Kasumi-1 (cell line): ENCODE measurements around the gene KRTAP1-5.
"Not testable (repeated sequence)": the region's sequence is repeated elsewhere in the genome, so short reads cannot be mapped to it uniquely, and the experiment has no call there.

ENCODE experiments used
- DNase-seq, 2 experiments: peaks; one replicate each; lab custom pipeline; 2025; lab: John Stamatoyannopoulos, UW

The KRTAP1-5 gene

GRCh38 chr17:41004397-41004796 lies 22.6 kb downstream of the KRTAP1-5 start:
- no peak for DNase-seq

- DNase-seq: no peak
These were observed 23.1 kb downstream of the KRTAP1-5 start for GRCh38 chr17:41003926-41004325.

GRCh38 chr17:41002814-41003213 lies 24.2 kb downstream of the KRTAP1-5 start:
- no peak for DNase-seq

GRCh38 chr17:41001795-41002194 lies 25.2 kb downstream of the KRTAP1-5 start:
- DNase-seq: no peak

- not testable (repeated sequence) for DNase-seq
These were observed 27.4 kb downstream of the KRTAP1-5 start, which contains the start of gene KRTAP3-2 for GRCh38 chr17:40999563-40999962. KRTAP3-2 (minus strand) TSS chr17:40999906; CDS start chr17:40999853, 53 bp downstream.

GRCh38 chr17:40997361-40997760 lies 29.6 kb downstream of the KRTAP1-5 start:
- DNase-seq: no peak

- DNase-seq: no peak
These were observed 30.2 kb downstream of the KRTAP1-5 start for GRCh38 chr17:40996829-40997228.

GRCh38 chr17:40995116-40995515 lies 31.9 kb downstream of the KRTAP1-5 start:
- no peak for DNase-seq

- DNase-seq: no peak
These were observed 33.2 kb downstream of the KRTAP1-5 start, which contains the start of gene KRTAP3-3 for GRCh38 chr17:40993839-40994238. KRTAP3-3 (minus strand) TSS chr17:40994164; CDS start chr17:40994097, 67 bp downstream.

- DNase-seq: no peak
These were observed 33.9 kb downstream of the KRTAP1-5 start for GRCh38 chr17:40993084-40993483.

GRCh38 chr17:40992666-40993065 lies 34.3 kb downstream of the KRTAP1-5 start:
- no peak for DNase-seq

GRCh38 chr17:40986920-40987319 lies 40.1 kb downstream of the KRTAP1-5 start:
- no peak for DNase-seq

- DNase-seq: no peak
These were observed 42.8 kb downstream of the KRTAP1-5 start, which contains the start of gene KRT40 for GRCh38 chr17:40984226-40984625. KRT40 (minus strand) TSS chr17:40984326; CDS start chr17:40984273, 53 bp downstream.

GRCh38 chr17:40981115-40981514 lies 45.9 kb downstream of the KRTAP1-5 start:
- DNase-seq: no peak

GRCh38 chr17:40980596-40980995 lies 46.4 kb downstream of the KRTAP1-5 start:
- no peak for DNase-seq

- no peak for DNase-seq
These were observed 46.9 kb downstream of the KRTAP1-5 start for GRCh38 chr17:40980117-40980516.

- DNase-seq: no peak
These were observed 48.3 kb downstream of the KRTAP1-5 start for GRCh38 chr17:40978575-40979151.
